Renal cortex interstitium (tissue), 15 donors: ENCODE measurements around the gene CDCA3. TPM values are rescaled to one million over a fixed set of nuclear protein-coding genes. Genes with fewer than 3 reads are reported as not detected.
"Not testable (repeated sequence)": the region's sequence is repeated elsewhere in the genome, so short reads cannot be mapped to it uniquely, and the experiment has no call there.

ENCODE experiments used
- DNase-seq, 11 donors: peaks; one replicate each; pipeline ENCODE4 v3.0.0-alpha.2; 2013; ENCODE audit warnings: low read depth in 9 of 11, low spot score in 4 of 11; ENCODE audit errors: extremely low read depth in 1 of 11
- long read RNA-seq, 16 experiments: transcript quantifications; one replicate each; lab custom pipeline, GENCODE V29; 2026
- polyA plus RNA-seq, 3 donors: library from polyadenylated mRNA; unstranded; fragments of 120-200 nt; gene quantifications; one replicate each; pipeline ENCODE4 v1.2.1, GENCODE V29; 2013; ENCODE audit not compliant: insufficient read length in 3 of 3

The CDCA3 gene
- polyA plus RNA-seq: 10 to 100 TPM; 25.4 to 31.4 (median 28.5) TPM
- long read RNA-seq, donor 1, transcript CDCA3-207 (6 exons, 1,943 nt): major isoform, 9 of 14 reads
- long read RNA-seq, donor 1, partial matches to known transcripts: 0 of 14 reads
- long read RNA-seq, donor 1, other reads (novel, unspliced or antisense): 0 of 14 reads
- long read RNA-seq, donor 2, partial matches to known transcripts: 0 of 8 reads
- long read RNA-seq, donor 2, other reads (novel, unspliced or antisense): 0 of 8 reads
- long read RNA-seq, donor 3, transcript CDCA3-207 (6 exons, 1,943 nt): major isoform, 7 of 865 reads
- long read RNA-seq, donor 3, partial matches to known transcripts: 323 of 865 reads
- long read RNA-seq, donor 3, other reads (novel, unspliced or antisense): 532 of 865 reads
- long read RNA-seq, donor 4, partial matches to known transcripts: 0 of 8 reads
- long read RNA-seq, donor 4, other reads (novel, unspliced or antisense): 0 of 8 reads
- long read RNA-seq, donor 5: 0 reads
- long read RNA-seq, donor 6, partial matches to known transcripts: 0 of 4 reads
- long read RNA-seq, donor 6, other reads (novel, unspliced or antisense): 0 of 4 reads
- long read RNA-seq, donor 7, transcript CDCA3-207 (6 exons, 1,943 nt): major isoform, 10 of 931 reads
- long read RNA-seq, donor 7, partial matches to known transcripts: 897 of 931 reads
- long read RNA-seq, donor 7, other reads (novel, unspliced or antisense): 19 of 931 reads
- long read RNA-seq, donor 8, transcript CDCA3-207 (6 exons, 1,943 nt): major isoform, 14 of 21 reads
- long read RNA-seq, donor 8, partial matches to known transcripts: 0 of 21 reads
- long read RNA-seq, donor 8, other reads (novel, unspliced or antisense): 0 of 21 reads
- long read RNA-seq, donor 9, partial matches to known transcripts: 496 of 520 reads
- long read RNA-seq, donor 9, other reads (novel, unspliced or antisense): 17 of 520 reads
- long read RNA-seq, donor 10, transcript CDCA3-207 (6 exons, 1,943 nt): major isoform, 5 of 11 reads
- long read RNA-seq, donor 10, transcript CDCA3-204 (5 exons, 1,327 nt): major isoform, 5 of 11 reads
- long read RNA-seq, donor 10, partial matches to known transcripts: 0 of 11 reads
- long read RNA-seq, donor 10, other reads (novel, unspliced or antisense): 0 of 11 reads
- long read RNA-seq, donor 11, partial matches to known transcripts: 0 of 5 reads
- long read RNA-seq, donor 11, other reads (novel, unspliced or antisense): 0 of 5 reads
- long read RNA-seq, donor 12, partial matches to known transcripts: 0 of 5 reads
- long read RNA-seq, donor 12, other reads (novel, unspliced or antisense): 0 of 5 reads
- long read RNA-seq, donor 13: 0 reads
- long read RNA-seq, donor 14, transcript CDCA3-207 (6 exons, 1,943 nt): major isoform, 7 of 10 reads
- long read RNA-seq, donor 14, partial matches to known transcripts: 0 of 10 reads
- long read RNA-seq, donor 14, other reads (novel, unspliced or antisense): 0 of 10 reads
- long read RNA-seq, donor 15, partial matches to known transcripts: 0 of 3 reads
- long read RNA-seq, donor 15, other reads (novel, unspliced or antisense): 0 of 3 reads
- long read RNA-seq, donor 16, transcript CDCA3-204 (5 exons, 1,327 nt): minor isoform, 5 of 25 reads
- long read RNA-seq, donor 16, transcript CDCA3-207 (6 exons, 1,943 nt): major isoform, 13 of 25 reads
- long read RNA-seq, donor 16, partial matches to known transcripts: 5 of 25 reads
- long read RNA-seq, donor 16, other reads (novel, unspliced or antisense): 0 of 25 reads

DNA sequence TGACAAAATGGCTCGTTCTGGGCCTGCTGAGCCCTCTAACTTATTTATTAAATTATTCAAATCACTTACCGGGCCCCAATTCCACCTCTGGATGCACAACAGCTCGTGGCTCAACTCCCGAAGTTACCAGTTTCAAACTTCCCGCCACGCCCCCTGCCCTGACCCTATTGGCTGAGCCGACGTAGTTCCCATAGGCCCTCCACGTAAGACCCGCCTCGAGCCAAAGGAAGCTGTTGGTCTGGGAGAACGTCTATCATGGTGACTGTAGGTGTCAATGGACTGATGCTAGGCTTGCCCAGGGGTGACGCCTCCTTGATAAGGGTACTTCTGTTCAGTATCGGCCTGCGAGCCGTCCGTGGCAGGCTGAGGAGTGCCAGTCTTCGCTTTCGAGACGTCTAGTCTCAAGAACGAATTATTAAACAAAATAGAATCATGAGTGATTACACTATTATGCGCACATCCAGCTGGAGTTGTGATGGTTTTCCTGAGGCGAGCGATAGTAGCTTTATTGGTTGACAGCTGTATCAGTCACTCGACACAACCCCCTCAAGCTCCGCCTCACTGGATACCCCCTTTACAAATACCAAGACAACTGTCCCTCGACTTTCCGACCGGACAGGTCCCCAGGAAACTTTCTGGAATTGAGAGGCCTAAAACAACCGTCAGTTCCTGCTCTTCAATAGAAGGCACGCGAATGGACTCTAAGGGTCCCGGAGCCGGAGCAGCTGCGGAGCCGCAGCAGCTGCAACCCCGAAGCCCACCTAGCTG, at the start of gene CDCA3:
TSS of gene CDCA3 (minus strand) at position 134 of the 768 bp plus-strand sequence. CDS start 334 bp downstream, outside the sequence.
- peak; percentile 83 to 97 (median 91) for DNase-seq

DNA sequence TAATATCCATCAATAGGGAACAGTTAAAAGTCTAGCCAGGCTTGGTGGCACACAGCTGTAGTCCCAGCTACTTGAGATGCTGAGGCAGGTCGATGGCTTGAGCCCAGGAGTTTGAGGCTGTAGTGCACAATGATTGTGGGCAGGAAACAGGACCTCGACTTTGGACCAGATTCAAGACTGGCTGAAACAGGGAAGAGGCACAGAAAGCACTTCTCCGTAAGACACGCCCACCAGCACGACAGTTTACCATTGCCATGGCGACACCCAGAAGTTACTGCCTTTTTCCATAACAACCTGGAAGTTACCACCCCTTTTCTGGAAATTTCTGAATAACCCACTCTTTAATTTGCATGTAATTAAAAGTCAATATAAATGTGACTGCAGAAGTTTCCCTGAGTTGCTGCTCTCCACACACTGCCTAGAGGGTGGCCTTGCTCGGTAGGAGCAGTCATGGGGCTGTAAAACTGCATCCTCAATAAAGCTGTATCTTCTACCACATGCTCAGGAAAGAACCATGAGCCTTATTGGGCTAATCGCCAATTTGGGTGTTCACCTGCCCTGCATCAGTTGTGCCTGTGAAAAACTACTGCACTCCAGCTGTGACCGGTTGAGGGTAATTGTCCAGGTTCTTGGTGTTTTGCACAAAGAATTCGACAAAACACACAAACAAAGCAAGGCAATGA, 48.9 kb upstream of the CDCA3 start:
- DNase-seq: peak in 1 of 11 donors; percentile 11

DNA sequence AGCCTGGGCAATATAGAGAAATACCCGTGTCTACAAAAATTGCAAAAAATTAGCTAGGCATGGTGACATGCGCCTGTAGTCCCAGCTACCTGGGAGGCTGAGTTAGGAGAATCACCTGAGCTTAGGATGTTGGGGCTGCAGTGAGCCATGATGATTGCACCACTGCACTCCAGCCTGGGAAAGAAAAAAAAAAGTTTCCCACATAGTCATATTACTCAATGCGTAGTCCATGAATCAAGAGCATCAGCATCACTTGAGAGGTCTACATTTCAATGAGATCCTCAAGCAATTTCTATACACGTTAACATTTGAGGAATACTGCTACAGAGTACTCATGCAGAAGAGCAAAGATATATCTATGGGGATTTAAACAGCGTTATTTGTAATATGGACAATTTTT, 48.3 kb upstream of the CDCA3 start:
- DNase-seq: no peak

DNA sequence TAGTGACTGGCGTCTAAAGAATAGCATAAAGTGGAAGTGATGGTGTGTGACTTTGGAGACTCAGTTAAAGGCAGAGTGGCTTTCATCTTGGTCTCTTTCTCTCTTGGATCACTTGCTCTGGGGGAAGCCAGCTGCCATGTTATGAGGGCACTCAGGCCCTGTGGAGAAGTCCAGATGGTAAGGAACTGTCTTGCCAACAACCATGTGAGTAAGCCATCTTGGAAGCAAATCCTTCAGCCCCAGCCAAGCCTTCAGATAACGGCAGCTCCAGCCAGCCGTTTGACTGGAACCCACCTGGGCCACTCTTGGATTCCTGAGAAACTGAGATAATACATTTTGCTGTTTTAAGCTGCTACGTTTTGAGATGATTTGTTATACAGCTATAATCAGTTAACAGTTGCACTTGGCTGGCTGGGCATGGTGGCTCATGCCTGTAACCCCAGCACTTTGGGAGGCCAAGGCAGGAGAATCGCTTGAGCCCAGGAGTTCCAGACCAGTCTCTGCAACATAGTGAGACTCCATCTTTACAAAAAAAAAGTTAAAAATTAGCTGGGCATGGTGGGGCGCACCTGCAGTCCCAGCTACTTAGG, 45.9 kb upstream of the CDCA3 start:
- no peak for DNase-seq

DNA sequence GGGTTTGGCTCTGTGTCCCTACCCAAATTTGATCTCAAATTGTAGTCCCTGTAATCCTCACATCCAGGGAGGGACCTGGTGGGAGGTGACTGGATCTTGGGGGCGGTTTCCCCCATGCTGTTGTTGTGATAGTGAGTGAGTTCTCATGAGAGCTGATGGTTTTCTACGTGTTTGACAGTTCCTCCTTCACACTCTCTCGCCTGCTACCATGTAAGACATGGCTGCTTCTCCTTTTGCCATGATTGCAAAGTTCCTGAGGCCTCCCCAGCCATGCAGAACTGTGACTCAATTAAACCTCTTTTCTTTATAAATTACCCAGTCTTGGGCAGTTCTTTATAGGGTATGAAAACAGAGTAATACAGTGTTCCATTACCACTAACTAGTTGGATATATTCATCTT, 43.2 kb upstream of the CDCA3 start:
- no peak for DNase-seq

DNA sequence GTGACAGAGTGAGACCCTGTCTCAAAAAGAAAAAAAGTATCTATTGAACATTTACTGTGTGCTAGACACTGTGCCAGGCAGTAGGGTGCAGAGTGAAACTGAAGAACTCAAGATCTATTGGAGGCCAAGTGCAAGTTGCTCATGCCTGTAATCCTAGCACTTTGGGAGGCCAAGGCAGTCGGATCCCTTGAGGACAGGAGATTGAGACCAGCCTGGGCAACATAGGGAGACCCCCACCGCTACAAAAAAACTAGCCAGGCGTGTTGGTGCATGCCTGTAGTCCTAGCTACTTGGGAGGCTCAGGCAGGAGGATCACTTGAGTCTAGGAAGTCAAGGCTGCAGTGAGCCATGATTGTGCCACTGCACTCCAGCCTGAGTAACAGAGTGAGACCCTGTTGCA, 41.6 kb upstream of the CDCA3 start:
- DNase-seq: not testable (repeated sequence)

DNA sequence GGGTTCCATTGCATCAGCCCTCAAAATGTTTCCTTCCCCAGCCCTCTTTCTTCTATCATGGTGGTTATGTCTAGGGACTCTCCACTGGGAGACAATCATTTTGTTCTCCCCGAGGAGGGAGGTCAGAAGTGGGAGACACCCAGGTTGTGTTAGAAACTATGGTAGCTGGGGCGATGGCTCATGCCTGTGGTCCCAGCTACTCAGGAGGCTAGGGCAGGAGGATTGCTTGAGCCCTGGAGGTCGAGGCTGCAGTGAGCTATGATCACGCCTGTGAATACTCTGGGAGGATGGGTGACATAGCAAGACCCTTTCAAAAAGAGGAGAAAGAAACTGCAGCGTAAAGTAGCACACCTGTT, 40.5 kb upstream of the CDCA3 start:
- no peak for DNase-seq

DNA sequence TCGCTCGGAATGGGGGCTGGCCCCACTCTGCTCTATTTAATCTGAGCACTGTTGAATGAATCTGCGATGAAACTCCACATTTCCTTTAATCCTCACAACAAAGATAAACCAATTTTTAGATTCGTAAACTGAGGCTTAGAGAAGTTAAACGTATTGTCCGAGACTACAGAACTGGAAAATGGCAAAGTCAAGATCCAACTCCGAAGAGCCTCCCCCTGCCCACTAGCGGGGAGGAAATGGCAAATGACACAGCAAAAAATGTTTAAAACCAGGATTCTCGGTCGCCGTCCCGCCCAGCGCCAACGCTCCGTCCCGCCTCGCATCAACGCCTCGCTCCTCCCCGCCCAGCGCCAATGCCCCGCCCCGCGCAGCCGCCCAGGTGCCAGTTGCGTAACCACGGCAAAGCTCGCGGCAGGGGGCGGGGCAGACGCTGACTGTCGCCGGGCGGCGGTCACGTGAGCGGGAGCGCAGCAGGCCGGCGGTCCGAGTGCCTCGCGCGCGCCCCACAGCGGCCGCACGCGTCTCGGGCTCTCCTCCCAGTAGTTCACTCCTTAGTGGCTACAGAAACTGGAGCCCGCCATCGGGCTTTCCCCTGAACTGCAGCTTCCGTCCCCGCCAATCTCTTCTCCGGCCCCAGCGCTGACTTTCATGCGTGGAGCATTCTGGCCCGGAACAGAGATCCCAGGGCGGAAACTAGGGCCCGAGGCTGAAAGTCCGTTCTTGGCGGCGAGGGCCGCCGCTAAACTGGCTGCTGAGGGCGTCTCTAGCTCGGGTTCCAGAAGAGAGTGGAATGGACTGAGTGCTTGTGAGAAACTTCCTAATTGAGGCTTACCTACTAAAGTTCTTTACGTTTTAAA, 39.9 kb upstream of the CDCA3 start:
- peak in 9 of 11 donors; percentile 88 to 99 (median 97) for DNase-seq

DNA sequence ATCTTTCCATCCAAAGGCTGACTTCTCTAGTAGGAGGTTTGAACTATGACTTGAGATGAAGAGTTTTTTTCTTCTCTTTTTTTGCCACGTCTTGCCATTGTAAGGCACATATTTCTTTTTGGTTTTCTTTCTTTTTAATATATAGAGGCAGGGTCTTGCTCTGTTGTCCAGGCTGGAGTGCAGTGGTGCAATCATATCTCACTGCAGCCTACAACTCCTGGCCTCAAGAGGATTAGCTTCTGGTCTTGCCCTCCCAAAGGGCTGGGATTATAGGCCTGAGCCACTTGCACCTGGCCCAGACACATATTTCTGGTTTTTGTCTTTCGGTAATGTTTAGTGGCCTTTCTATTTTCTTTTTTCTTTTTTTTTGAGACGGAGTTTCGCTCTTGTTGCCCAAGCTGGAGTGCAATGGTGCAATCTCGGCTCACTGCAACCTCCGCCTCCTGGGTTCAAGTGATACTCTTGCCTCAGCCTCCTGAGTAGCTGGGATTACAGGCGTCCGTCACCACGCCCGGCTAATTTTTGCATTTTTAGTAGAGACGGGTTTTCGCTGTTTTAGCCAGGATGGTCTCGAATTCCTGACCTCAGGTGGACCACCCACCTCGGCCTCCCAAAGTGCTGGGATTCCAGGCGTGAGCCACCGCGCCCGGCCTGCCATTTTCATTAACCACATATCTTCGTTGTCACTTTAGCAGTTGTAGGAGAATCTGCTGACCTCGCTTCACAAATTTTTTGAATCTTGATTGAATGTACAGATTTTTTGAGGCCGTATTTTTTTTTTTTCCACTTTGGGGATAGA, 38.9 kb upstream of the CDCA3 start:
- not testable (repeated sequence) for DNase-seq

DNA sequence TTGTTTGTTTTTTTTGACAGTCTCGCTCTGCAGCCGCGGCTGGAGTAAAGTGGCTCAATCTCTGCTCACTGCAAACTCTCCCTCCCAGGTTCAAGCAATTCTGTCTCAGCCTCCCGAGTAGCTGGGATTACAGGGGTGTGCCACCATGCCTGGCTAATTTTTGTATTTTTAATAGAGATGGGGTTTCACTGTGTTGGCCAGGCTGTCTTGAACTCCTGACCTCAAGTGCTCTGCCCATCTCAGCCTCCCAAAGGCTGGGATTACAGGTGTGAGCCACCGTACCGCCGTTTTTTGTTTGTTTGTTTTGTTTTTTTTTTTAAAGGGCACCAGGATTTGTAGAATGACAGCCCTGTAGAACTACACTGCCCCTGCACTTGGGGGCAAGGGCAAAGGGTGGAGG, 37.7 kb upstream of the CDCA3 start:
- not testable (repeated sequence) for DNase-seq

DNA sequence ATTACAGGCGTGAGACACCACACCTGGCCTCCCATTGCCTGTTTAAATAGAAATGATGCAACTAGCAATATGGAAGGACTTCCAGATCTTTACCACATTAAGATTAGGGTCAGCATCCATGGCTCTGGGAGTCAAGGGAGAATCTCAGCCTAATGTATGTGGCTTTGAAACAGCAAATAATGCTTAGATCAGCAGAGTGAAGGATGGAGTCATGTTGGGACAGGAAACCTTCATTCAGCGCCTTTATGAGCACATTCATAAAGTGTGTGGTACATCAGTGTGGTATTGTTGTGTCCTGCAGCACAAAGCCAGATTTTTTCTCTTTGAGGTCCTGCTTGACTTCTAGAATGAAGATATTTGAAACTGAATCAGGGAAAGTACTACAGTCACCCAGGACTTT, 37.3 kb upstream of the CDCA3 start:
- no peak for DNase-seq

DNA sequence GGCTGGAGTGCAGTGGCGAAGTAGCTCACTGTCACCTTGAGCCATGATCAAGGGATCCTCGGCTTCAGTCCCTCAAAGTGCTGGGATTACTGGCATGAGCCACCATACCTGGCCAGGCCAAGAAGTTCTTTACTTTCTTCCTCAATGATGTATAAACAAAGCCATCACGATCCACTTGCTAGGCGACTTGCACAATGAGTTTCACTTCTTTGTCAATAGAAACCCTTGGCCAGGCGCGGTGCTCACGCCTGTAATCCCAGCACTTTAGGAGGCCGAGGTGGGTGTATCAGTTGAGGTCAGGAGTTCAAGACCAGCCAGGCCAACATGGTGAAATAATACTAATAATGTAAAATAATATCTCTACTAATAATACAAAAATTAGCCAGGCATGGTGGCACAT, 36.4 kb upstream of the CDCA3 start:
- no peak for DNase-seq

DNA sequence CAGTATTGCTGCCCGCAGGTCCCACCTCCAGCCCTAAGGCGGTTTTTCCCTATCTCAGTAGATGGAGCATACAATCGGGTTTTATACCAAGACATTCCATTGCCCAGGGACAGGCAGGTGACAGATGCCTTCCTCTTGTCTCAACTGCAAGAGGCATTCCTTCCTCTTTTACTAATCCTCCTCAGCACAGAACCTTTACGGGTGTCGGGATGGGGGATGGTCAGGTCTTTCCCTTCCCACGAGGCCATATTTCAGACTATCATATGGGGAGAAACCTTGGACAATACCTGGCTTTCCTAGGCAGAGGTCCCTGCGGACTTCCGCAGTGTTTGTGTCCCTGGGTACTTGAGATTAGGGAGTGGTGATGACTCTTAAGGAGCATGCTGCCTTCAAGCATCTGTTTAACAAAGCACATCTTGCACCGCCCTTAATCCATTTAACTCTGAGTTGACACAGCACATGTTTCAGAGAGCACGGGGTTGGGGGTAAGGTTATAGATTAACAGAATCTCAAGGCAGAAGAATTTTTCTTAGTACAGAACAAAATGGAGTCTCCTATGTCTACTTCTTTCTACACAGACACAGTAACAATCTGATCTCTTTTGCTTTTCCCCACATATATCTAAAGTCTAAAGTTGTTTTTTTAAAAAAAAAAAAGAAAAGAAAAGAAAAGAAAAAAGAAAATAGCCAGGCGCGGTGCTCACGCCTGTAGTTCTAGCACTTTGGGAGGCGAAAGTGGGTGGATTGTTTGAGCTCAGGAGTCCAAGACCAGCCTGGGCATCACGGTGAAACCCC, 35.3 kb upstream of the CDCA3 start:
- not testable (repeated sequence) for DNase-seq

DNA sequence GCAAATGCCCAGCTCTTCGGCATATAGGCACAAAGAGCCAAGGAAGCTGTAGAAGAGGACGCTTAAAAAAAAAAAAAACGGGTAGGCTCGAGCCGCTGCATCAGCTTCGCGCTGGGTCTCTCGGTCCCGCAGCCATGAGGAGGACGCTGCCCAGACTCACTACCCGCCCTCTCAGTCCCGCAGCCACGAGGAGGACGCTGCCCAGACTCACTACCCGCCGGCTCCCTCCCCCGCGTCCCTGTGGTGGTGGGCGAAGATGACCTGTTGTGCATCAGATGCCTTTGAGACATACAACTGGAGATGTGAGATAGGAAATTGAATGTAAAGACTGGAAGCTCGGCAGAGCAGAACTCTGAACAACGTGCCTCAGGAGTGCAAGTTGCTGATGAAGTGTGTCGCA, 33.5 kb upstream of the CDCA3 start:
- no peak for DNase-seq
